AG04450 (cell line): ENCODE results near the gene CCDC127. TPM values are rescaled to one million over a fixed set of nuclear protein-coding genes. Genes with fewer than 3 reads are reported as not detected.

ENCODE experiments used
- CTCF ChIA-PET: fragments of 300-600, 350-600 bp; formaldehyde crosslinking; extraction: SDS; loops from one replicate; lab custom pipeline; 2022; ENCODE audit warnings: antibody characterized with exemption, inconsistent platforms; lab: Charles Lee
- POLR2A ChIA-PET: fragments of 350-600 bp; formaldehyde crosslinking; extraction: SDS; loops from one replicate; lab custom pipeline; 2021; ENCODE audit warnings: antibody characterized with exemption, inconsistent platforms; lab: Yijun Ruan, JAX
- DNase-seq: peaks from one replicate; pipeline ENCODE4 v3.0.0-alpha.2; 2011; ENCODE audit warnings: low read depth, low spot score
- H3K27ac ChIP-seq: one replicate; pipeline ENCODE4 v1.5.1; 2012; ENCODE audit warnings: low read depth, low read length, control low read depth
- H3K27me3 ChIP-seq: one replicate; pipeline ENCODE4 v1.6.0; 2012; ENCODE audit warnings: low read length; ENCODE audit not compliant: control insufficient read depth, insufficient read depth
- H3K4me3 ChIP-seq: 2 replicates; pipeline ENCODE4 v1.5.1; 2011; ENCODE audit warnings: mild to moderate bottlenecking, low read depth, low read length, control low read depth
- H3K9me3 ChIP-seq: 2 replicates; pipeline ENCODE4 v1.5.1; 2012; ENCODE audit warnings: low read length; ENCODE audit not compliant: control insufficient read depth, insufficient read depth
- CTCF ChIP-seq: IDR thresholded peaks from 2 replicates; pipeline ENCODE4 v1.5.1; 2011; ENCODE audit warnings: low read depth, low read length, control low read depth, inconsistent platforms
- polyA plus RNA-seq: library from polyadenylated mRNA; depleted of rRNA; stranded (reverse); fragments of >200 nt; gene quantifications from 2 replicates; pipeline ENCODE4 v1.2.3, GENCODE V29; 2011

The CCDC127 gene
- polyA plus RNA-seq, 1 experiment, result 6.6 TPM

DNA sequence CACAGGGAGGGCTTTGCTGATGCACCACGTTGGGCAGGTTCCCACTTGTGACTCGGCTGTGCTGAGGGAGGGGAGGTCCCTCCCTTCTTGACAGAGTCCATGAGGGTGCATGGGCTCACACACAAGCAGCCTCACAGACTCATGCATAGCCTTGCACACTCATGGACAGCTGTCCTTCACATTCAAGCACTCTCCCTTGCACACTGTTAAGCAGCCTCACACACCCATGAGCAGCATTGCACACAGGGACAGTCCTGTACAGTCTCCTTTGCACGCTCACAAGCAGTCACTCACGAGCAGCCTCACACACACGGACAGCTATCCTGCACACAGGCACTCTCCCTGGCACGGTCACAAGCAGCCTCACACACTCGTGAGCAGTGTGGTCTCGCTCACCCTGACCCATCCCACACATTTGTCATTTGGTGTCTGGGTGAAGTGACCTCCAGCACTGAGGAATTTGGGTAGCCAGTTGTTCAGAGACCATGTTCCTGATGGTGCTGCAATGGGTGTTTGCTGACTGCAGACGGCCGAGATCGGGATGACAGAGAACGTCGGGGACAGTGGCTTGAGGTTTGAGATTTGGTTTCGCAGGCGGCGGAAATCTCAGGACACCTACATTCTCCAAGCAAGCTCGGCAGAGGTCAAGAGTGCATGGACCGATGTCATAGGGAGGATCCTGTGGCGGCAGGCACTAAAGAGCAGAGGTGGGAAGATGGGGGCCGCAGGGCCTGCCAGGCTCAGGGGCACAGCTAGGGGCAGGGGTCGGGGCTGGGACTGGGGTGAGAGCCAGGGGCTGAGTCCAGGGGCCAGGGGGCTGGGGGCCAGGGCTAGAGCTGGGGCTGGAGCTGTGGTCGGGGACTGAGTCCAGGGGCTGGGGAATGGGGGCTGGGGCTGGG lies 44.3 kb downstream of the CCDC127 start:
- TF ChIP-seq CTCF, result no peak
- ChIA-PET POLR2A (no interaction called here), CTCF (no interaction called here)
- no peak overlapping the region for H3K4me3 ChIP-seq
- H3K27me3 ChIP-seq, result peaks cover 5% of the 10 kb centered on the region
- no peak overlapping the region for H3K27ac ChIP-seq
- H3K9me3 ChIP-seq, result no peaks in the 10 kb centered on the region
- no peak for DNase-seq

- H3K4me3 ChIP-seq, result no peak overlapping the region
- DNase-seq, result no peak
- peaks cover under 1% of the 10 kb centered on the region for H3K27me3 ChIP-seq
- TF ChIP-seq CTCF, result no peak
- H3K9me3 ChIP-seq, result no peaks in the 10 kb centered on the region; the same call in 1 of the 2 replicates
- no peak overlapping the region for H3K27ac ChIP-seq
- POLR2A ChIA-PET, result no interaction called here
- CTCF ChIA-PET, result interaction anchor here (1.7 kb wide), 1 partner anchor 15 kb away, joined by 5 read pairs; no protein-coding TSS in a partner anchor
Observed at GRCh38 chr5:172841-173251, 45.1 kb downstream of the CCDC127 start.

- H3K27ac ChIP-seq, result no peak overlapping the region
- ChIA-PET CTCF (interaction anchor here (1.7 kb wide), 1 partner anchor 16 kb away, joined by 5 read pairs; no protein-coding TSS in a partner anchor), POLR2A (no interaction called here)
- H3K4me3 ChIP-seq, result no peak overlapping the region
- no peaks in the 10 kb centered on the region for H3K27me3 ChIP-seq
- TF ChIP-seq CTCF, result no peak
- H3K9me3 ChIP-seq, result no peaks in the 10 kb centered on the region; the same call in 1 of the 2 replicates
- no peak for DNase-seq
Observed at GRCh38 chr5:172421-172820, 45.5 kb downstream of the CCDC127 start.

DNA sequence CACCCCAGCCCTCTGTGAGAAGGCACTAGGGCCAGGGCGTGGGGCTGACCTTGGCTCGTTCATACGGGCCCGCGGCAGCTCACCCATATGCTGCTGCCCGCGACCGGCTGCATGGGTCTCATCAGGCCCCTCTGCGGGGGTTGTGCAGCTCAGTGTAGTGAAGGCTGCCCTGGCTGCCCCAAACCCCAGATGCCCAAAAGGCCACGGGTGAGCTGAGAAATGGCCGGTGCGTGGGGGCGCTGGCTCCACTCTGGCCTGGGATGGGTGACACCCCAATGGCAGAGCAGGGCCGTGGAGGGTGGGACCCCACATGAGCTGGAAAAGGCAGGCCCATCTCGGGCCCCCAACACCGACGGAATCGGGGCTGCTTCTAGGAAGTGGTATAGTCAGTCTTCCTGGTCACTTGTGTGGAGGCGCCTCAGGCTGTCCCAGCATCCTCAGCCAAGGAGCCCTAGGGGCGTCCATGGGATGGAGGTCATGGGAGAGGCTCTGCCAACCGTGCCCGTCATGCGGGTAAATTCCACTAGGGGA lies 46.1 kb downstream of the CCDC127 start:
- Histone ChIP-seq H3K9me3 (no peaks in the 10 kb centered on the region; the same call in 1 of the 2 replicates), H3K27me3 (no peaks in the 10 kb centered on the region), H3K27ac (no peak overlapping the region), H3K4me3 (no peak overlapping the region)
- no peak for TF ChIP-seq CTCF
- no peak for DNase-seq
- POLR2A ChIA-PET, result no interaction called here
- CTCF ChIA-PET, result interaction anchor here (1.7 kb wide), 1 partner anchor 16 kb away, joined by 5 read pairs; no protein-coding TSS in a partner anchor
